HEK293 (cell line): Measurements from ENCODE around the gene LSM7.

Source experiments
- CTCF ChIA-PET: fragments of 350-600 bp; formaldehyde crosslinking; extraction: SDS; loops from one replicate; lab custom pipeline; 2021; ENCODE audit warnings: antibody characterized with exemption; lab: Yijun Ruan, JAX
- POLR2A ChIA-PET: fragments of 300-600 bp; formaldehyde crosslinking; extraction: SDS; loops from one replicate; lab custom pipeline; 2020; ENCODE audit warnings: antibody characterized with exemption, inconsistent platforms; lab: Yijun Ruan, JAX
- H3K27ac ChIP-seq: fragments of 200-500 bp; sonication (Bioruptor generic); 2 replicates; pipeline ENCODE4 v1.5.1; 2014; ENCODE audit warnings: low read depth, low read length, control low read depth, inconsistent platforms; ENCODE audit errors: extremely low read depth
- H3K36me3 ChIP-seq, 2 experiments: fragments of 200-500 bp in 1 of 2; sonication (Bioruptor generic) in 1 of 2; 1 replicate in 1 of 2; 2 replicates in 1 of 2; pipeline ENCODE4 v1.5.1; 2014 to 2017; ENCODE audit warnings: inconsistent platforms in 2 of 2, low read length in 2 of 2; ENCODE audit not compliant: control insufficient read depth in 2 of 2, insufficient read depth in 1 of 2
- H3K4me1 ChIP-seq: fragments of 200-500 bp; sonication (Bioruptor generic); 2 replicates; pipeline ENCODE4 v1.5.1; 2014; ENCODE audit warnings: mild to moderate bottlenecking, low read length, inconsistent platforms; ENCODE audit not compliant: control insufficient read depth, insufficient read depth
- H3K4me3 ChIP-seq: 2 replicates; pipeline ENCODE4 v1.5.1; 2011; ENCODE audit warnings: low read depth, mild to moderate bottlenecking, control low read depth, low read length, moderate library complexity
- H3K9me3 ChIP-seq: fragments of 200-500 bp; sonication (Bioruptor generic); 2 replicates; pipeline ENCODE4 v1.5.1; 2014; ENCODE audit warnings: low read depth, low read length, inconsistent platforms; ENCODE audit not compliant: control insufficient read depth, insufficient read depth
- AEBP2 ChIP-seq: fragments of 450-650 bp; formaldehyde crosslinking; IDR thresholded peaks from 2 replicates; pipeline ENCODE4 v1.5.1; 2016; ENCODE audit warnings: missing biosample characterization, missing genetic modification characterization, borderline replicate concordance
- GLIS1 ChIP-seq: fragments of 450-650 bp; formaldehyde crosslinking; IDR thresholded peaks from 2 replicates; pipeline ENCODE4 v1.5.1; 2016; ENCODE audit warnings: missing biosample characterization, missing genetic modification characterization
- HIC1 ChIP-seq: fragments of 450-650 bp; formaldehyde crosslinking; IDR thresholded peaks from 2 replicates; pipeline ENCODE4 v1.5.1; 2016; ENCODE audit warnings: missing biosample characterization, missing genetic modification characterization
- INSM2 ChIP-seq: fragments of 450-650 bp; formaldehyde crosslinking; IDR thresholded peaks from 2 replicates; pipeline ENCODE4 v1.5.1; 2016; ENCODE audit warnings: missing biosample characterization, missing genetic modification characterization
- KLF10 ChIP-seq: fragments of 450-650 bp; IDR thresholded peaks from 2 replicates; pipeline ENCODE4 v1.5.1; 2018; ENCODE audit warnings: missing biosample characterization, mild to moderate bottlenecking, missing genetic modification characterization
- MZF1 ChIP-seq: fragments of 450-650 bp; formaldehyde crosslinking; IDR thresholded peaks from 2 replicates; pipeline ENCODE4 v1.5.1; 2017; ENCODE audit warnings: missing biosample characterization, missing genetic modification characterization, borderline replicate concordance
- TRIM28 ChIP-seq: IDR thresholded peaks from 2 replicates; pipeline ENCODE4 v1.6.1; 2011; ENCODE audit warnings: low read length, control low read depth, borderline replicate concordance
- ZBTB8A ChIP-seq: fragments of 450-650 bp; formaldehyde crosslinking; IDR thresholded peaks from 2 replicates; pipeline ENCODE4 v1.5.1; 2016; ENCODE audit warnings: missing biosample characterization, missing genetic modification characterization
- ZFP3 ChIP-seq: fragments of 450-650 bp; formaldehyde crosslinking; IDR thresholded peaks from 2 replicates; pipeline ENCODE4 v1.5.1; 2016; ENCODE audit warnings: low read depth, missing biosample characterization, missing genetic modification characterization
- ZNF121 ChIP-seq: fragments of 450-650 bp; formaldehyde crosslinking; IDR thresholded peaks from 2 replicates; pipeline ENCODE4 v1.5.1; 2016; ENCODE audit warnings: missing biosample characterization, missing genetic modification characterization
- ZNF146 ChIP-seq: fragments of 450-650 bp; formaldehyde crosslinking; IDR thresholded peaks from 2 replicates; pipeline ENCODE4 v1.5.1; 2016; ENCODE audit warnings: missing biosample characterization, missing genetic modification characterization
- ZNF174 ChIP-seq: fragments of 450-650 bp; formaldehyde crosslinking; IDR thresholded peaks from 2 replicates; pipeline ENCODE4 v1.5.0; 2017; ENCODE audit warnings: missing biosample characterization, mild to moderate bottlenecking, missing genetic modification characterization
- ZNF239 ChIP-seq: fragments of 450-650 bp; formaldehyde crosslinking; IDR thresholded peaks from 2 replicates; pipeline ENCODE4 v1.5.1; 2016; ENCODE audit warnings: missing biosample characterization, missing genetic modification characterization
- ZNF433 ChIP-seq: fragments of 450-650 bp; formaldehyde crosslinking; IDR thresholded peaks from 2 replicates; pipeline ENCODE4 v1.5.1; 2016; ENCODE audit warnings: missing biosample characterization, missing genetic modification characterization, low read depth
- ZNF473 ChIP-seq: fragments of 450-650 bp; formaldehyde crosslinking; IDR thresholded peaks from 2 replicates; pipeline ENCODE4 v1.5.1; 2017; ENCODE audit warnings: missing biosample characterization, missing genetic modification characterization
- ZNF660 ChIP-seq: fragments of 450-650 bp; IDR thresholded peaks from 2 replicates; pipeline ENCODE4 v1.5.1; 2018; ENCODE audit warnings: missing biosample characterization, mild to moderate bottlenecking, missing genetic modification characterization
- ZNF677 ChIP-seq: fragments of 450-650 bp; IDR thresholded peaks from 2 replicates; pipeline ENCODE4 v1.5.0; 2018; ENCODE audit warnings: missing biosample characterization, mild to moderate bottlenecking, missing genetic modification characterization, moderate library complexity
- ZSCAN16 ChIP-seq: fragments of 450-650 bp; formaldehyde crosslinking; IDR thresholded peaks from 2 replicates; pipeline ENCODE4 v1.5.1; 2016; ENCODE audit warnings: missing biosample characterization, missing genetic modification characterization
- ZXDB ChIP-seq: fragments of 450-650 bp; formaldehyde crosslinking; IDR thresholded peaks from 2 replicates; pipeline ENCODE4 v1.5.1; 2016; ENCODE audit warnings: missing biosample characterization, missing genetic modification characterization
- TF ChIP-seq, protein P1 (sequence below): fragments of 450-650 bp; formaldehyde crosslinking; IDR thresholded peaks from 2 replicates; pipeline ENCODE4 v1.5.1; 2016; ENCODE audit warnings: missing biosample characterization, missing genetic modification characterization
- TF ChIP-seq, protein P2 (sequence below): sonication (generic); formaldehyde crosslinking; IDR thresholded peaks from 2 replicates; pipeline ENCODE4 v1.8.1; 2022; ENCODE audit warnings: mild to moderate bottlenecking, moderate library complexity, missing genetic modification reagents
- TF ChIP-seq, protein P3 (sequence below): fragments of 450-650 bp; formaldehyde crosslinking; IDR thresholded peaks from 2 replicates; pipeline ENCODE4 v1.5.1; 2017; ENCODE audit warnings: missing biosample characterization, missing genetic modification characterization

Gene LSM7

GRCh38 chr19:2363419-2363818 lies 35.0 kb upstream of the LSM7 start (continued):
- TF ChIP-seq ZNF473 (tag by site-specific recombination) (no peak), ZFP3 (tag by site-specific recombination) (no peak)

DNA sequence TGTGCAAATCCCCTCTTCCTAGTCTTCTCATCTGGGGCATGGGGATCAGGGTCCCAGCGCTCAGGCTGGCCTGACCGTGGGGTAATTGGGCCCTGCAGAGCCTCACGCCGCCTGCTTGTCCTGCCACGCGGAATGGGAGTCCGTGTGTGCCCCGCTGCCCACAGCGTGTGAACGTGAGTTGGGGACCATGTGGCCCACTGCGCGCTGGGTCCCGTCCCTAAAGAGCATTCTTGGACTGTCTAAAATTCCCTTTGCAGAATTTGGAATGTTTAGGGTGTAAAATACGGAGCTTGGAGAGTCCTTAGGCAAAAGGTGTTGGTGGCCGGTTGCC lies 34.5 kb upstream of the LSM7 start:
- Histone ChIP-seq H3K27ac (no peak overlapping the region), H3K4me1 (no peaks in the 10 kb centered on the region), H3K36me3 (no peaks in the 10 kb centered on the region), H3K9me3 (no peaks in the 10 kb centered on the region), H3K4me3 (no peak overlapping the region)
- TF ChIP-seq MZF1 (tag by site-specific recombination): no peak
- 0 out of 2 replicates have a peak, but pooled peaks have one; percentile 2 for TF ChIP-seq ZNF433 (tag by site-specific recombination)
- POLR2A ChIA-PET: no interaction called here
- CTCF ChIA-PET: interaction anchor here (0.6 kb wide), 1 partner anchor 274 kb away, joined by 3 read pairs; no protein-coding TSS in a partner anchor

DNA sequence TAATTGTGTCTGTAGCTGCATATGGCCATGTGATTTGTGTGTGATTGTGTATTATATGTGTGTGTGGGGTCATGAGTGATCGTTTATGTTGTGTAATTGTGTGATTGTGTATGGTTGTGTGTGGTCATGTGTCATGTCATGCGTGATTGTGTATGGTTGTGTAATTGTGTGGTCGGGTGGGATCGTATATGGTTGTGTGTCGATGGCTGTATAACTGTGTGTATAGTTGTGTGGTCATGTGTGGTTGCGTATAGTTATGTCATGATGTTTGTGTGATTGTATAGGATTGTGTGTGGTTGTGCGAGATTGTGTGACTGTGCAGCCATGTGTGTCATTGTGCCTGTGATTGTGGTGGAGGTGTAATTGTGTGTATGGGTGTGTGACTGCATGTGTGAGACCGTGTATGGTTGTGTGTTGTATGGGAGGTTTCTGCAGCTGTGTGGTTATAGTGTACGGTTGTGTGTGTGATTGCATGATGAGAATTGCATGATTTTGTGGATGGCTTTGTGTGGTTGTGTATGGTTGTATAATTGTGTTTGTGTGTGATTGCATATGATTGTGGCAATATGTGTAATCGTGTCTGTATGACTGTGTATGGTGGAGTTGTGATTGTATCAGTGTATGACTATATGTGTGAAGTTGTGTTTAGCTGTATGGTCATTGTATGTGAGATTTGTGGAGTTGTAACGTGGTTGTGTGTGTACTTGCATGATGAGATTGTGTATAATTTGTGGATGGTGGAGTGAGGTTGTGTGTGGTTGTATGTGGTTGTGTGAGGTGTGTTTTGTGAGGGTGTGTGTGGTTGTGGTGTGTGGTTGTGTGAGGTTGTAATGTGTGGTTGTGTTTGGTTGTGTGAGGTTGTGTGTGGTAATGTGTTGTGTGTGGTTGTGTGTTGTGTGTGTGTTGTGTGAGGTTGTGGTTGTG lies 33.9 kb upstream of the LSM7 start:
- POLR2A ChIA-PET: no interaction called here
- no peak overlapping the region for H3K27ac ChIP-seq
- TF ChIP-seq ZBTB8A (tag by site-specific recombination): no peak
- TF ChIP-seq KLF10 (tag by site-specific recombination): no peak
- TF ChIP-seq AEBP2: no peak
- TF ChIP-seq ZNF677: no peak
- peak; percentile 8; the same call in 1 of the 2 replicates for TF ChIP-seq ZNF146 (tag by site-specific recombination)
- TF ChIP-seq ZNF660 (tag by site-specific recombination): no peak
- no peak for TF ChIP-seq ZNF121
- TF ChIP-seq, protein P1, sequence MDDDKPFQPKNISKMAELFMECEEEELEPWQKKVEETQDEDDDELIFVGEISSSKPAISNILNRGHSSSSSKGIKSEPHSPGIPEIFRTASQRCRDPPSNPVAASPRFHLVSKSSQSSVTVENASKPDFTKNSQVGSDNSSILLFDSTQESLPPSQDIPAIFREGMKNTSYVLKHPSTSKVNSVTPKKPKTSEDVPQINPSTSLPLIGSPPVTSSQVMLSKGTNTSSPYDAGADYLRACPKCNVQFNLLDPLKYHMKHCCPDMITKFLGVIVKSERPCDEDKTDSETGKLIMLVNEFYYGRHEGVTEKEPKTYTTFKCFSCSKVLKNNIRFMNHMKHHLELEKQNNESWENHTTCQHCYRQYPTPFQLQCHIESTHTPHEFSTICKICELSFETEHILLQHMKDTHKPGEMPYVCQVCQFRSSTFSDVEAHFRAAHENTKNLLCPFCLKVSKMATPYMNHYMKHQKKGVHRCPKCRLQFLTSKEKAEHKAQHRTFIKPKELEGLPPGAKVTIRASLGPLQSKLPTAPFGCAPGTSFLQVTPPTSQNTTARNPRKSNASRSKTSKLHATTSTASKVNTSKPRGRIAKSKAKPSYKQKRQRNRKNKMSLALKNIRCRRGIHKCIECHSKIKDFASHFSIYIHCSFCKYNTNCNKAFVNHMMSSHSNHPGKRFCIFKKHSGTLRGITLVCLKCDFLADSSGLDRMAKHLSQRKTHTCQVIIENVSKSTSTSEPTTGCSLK (tag by site-specific recombination): 0 out of 2 replicates have a peak, but pooled peaks have one; percentile 18
- 0 out of 2 replicates have a peak, but pooled peaks have one; percentile 54 for TF ChIP-seq ZNF239
- no peak for TF ChIP-seq TRIM28
- TF ChIP-seq HIC1 (tag by site-specific recombination): no peak
- no peak for TF ChIP-seq ZXDB (tag by site-specific recombination)
- TF ChIP-seq, protein P2, sequence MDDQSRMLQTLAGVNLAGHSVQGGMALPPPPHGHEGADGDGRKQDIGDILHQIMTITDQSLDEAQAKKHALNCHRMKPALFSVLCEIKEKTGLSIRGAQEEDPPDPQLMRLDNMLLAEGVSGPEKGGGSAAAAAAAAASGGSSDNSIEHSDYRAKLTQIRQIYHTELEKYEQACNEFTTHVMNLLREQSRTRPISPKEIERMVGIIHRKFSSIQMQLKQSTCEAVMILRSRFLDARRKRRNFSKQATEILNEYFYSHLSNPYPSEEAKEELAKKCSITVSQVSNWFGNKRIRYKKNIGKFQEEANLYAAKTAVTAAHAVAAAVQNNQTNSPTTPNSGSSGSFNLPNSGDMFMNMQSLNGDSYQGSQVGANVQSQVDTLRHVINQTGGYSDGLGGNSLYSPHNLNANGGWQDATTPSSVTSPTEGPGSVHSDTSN (CRISPR knock-in tag): no peak
- 0 out of 2 replicates have a peak, but pooled peaks have one; percentile 22 for TF ChIP-seq INSM2 (tag by site-specific recombination)
- TF ChIP-seq GLIS1: no peak
- TF ChIP-seq ZSCAN16 (tag by site-specific recombination): no peak; the same call in 1 of the 2 replicates
- TF ChIP-seq ZNF174 (tag by site-specific recombination): no peak
- TF ChIP-seq, protein P3, sequence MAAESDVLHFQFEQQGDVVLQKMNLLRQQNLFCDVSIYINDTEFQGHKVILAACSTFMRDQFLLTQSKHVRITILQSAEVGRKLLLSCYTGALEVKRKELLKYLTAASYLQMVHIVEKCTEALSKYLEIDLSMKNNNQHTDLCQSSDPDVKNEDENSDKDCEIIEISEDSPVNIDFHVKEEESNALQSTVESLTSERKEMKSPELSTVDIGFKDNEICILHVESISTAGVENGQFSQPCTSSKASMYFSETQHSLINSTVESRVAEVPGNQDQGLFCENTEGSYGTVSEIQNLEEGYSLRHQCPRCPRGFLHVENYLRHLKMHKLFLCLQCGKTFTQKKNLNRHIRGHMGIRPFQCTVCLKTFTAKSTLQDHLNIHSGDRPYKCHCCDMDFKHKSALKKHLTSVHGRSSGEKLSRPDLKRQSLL (tag by site-specific recombination): no peak

More for the DNA sequence above, 33.9 kb upstream of the LSM7 start:
- no peaks in the 10 kb centered on the region for H3K4me1 ChIP-seq
- CTCF ChIA-PET: no interaction called here
- H3K4me3 ChIP-seq: no peak overlapping the region
- H3K9me3 ChIP-seq: no peaks in the 10 kb centered on the region
- H3K36me3 ChIP-seq: no peaks in the 10 kb centered on the region
